ENCODE measurements around the gene STUM.

The STUM gene

DNA sequence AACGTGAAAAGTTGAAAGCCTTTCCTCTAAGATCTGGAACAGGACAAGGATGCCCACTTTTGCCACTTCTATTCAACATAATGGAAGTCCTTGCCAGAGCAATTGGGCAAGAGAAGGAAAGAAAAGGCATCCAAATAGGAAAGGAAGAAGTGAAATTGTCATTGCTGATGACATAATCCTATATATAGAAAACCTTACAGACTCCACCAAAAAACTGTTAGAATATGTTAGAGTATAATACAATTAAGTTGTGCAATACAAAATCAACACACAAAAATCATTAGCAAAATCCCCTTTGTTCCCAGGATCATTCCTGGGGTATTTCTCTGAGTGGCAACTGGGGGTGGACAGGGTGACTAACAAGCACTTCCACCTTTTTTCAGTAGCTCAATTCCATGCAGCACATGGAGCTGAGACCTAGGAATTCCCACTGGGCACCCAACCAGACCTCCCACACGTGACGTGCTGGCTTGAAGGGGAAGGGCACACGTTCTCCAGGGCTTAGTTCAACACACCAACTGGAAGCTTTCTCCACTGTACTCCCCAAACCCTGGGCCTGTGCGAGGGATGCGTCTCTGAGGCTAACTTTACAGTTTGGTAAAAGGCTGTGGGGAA, 9.6 kb downstream of the STUM start:
- H3K27ac ChIP-seq (ENCODE audit: low read length) = no peak overlapping the region
- no peak overlapping the region for H2AFZ ChIP-seq (ENCODE audit: low read depth, low read length)
- DNase-seq = no peak
- H3K4me3 ChIP-seq (ENCODE audit: low read depth in 1 of 2, low read length in 2 of 2) = no peak overlapping the region
- no peaks in the 10 kb centered on the region for H3K79me2 ChIP-seq (ENCODE audit: insufficient read depth, low read length)
- TF ChIP-seq, protein P1, sequence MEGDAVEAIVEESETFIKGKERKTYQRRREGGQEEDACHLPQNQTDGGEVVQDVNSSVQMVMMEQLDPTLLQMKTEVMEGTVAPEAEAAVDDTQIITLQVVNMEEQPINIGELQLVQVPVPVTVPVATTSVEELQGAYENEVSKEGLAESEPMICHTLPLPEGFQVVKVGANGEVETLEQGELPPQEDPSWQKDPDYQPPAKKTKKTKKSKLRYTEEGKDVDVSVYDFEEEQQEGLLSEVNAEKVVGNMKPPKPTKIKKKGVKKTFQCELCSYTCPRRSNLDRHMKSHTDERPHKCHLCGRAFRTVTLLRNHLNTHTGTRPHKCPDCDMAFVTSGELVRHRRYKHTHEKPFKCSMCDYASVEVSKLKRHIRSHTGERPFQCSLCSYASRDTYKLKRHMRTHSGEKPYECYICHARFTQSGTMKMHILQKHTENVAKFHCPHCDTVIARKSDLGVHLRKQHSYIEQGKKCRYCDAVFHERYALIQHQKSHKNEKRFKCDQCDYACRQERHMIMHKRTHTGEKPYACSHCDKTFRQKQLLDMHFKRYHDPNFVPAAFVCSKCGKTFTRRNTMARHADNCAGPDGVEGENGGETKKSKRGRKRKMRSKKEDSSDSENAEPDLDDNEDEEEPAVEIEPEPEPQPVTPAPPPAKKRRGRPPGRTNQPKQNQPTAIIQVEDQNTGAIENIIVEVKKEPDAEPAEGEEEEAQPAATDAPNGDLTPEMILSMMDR (IDR thresholded peaks at IDR 0.05; ENCODE audit: borderline replicate concordance, extremely low read depth, low read length, poor library complexity, severe bottlenecking) = no peak
- TF ChIP-seq EZH2 (IDR thresholded peaks at IDR 0.05; ENCODE audit: borderline replicate concordance, low read depth, low read length, severe bottlenecking) = no peak
- no peaks in the 10 kb centered on the region for H3K9me3 ChIP-seq (ENCODE audit: insufficient read depth, low read length, severe bottlenecking)
- ATAC-seq (ENCODE audit: insufficient read depth, low read depth) = no peak
- no peak overlapping the region for H3K4me2 ChIP-seq (ENCODE audit: insufficient read depth, low read length)
- no peaks in the 10 kb centered on the region for H4K20me1 ChIP-seq (ENCODE audit: insufficient read depth, low read length)
- peaks cover 8% of the 10 kb centered on the region for H3K27me3 ChIP-seq (ENCODE audit: insufficient read depth, low read length, poor library complexity)
- no peak overlapping the region for H3K9ac ChIP-seq (ENCODE audit: low read depth, low read length)
- H3K4me1 ChIP-seq (ENCODE audit: insufficient read depth, low read length) = no peaks in the 10 kb centered on the region
- H3K36me3 ChIP-seq (ENCODE audit: insufficient read depth, low read length) = no peaks in the 10 kb centered on the region

DNA sequence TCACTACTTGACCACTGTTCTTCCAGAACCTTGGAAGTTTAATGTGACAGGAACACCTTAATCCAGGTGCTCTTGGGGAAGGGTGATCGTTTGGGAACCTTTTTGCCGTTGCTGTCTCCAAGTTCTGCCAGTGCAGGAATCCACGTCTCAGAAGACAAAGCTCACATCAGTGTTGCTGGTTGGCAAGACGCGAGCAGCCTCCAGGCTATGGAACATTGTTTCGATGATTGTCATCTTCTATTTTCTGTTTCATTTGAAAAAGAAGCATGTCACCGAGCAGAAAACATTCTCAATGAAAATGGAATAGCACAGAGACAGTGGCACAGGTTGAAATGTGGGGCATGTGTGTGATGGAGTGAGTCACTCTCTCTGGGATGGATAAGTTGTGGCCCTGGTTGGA, 11.7 kb downstream of the STUM start:
- Histone ChIP-seq H3K4me1 (ENCODE audit: insufficient read depth, low read length) (no peaks in the 10 kb centered on the region), H3K4me2 (ENCODE audit: insufficient read depth, low read length) (no peak overlapping the region), H3K36me3 (ENCODE audit: insufficient read depth, low read length) (no peaks in the 10 kb centered on the region), H3K4me3 (ENCODE audit: low read depth in 1 of 2, low read length in 2 of 2) (no peak overlapping the region), H3K27ac (ENCODE audit: low read length) (no peak overlapping the region), H3K9ac (ENCODE audit: low read depth, low read length) (no peak overlapping the region), H3K9me3 (ENCODE audit: insufficient read depth, low read length, severe bottlenecking) (no peaks in the 10 kb centered on the region), H3K79me2 (ENCODE audit: insufficient read depth, low read length) (no peaks in the 10 kb centered on the region), H2AFZ (ENCODE audit: low read depth, low read length) (no peak overlapping the region), H4K20me1 (ENCODE audit: insufficient read depth, low read length) (no peaks in the 10 kb centered on the region), H3K27me3 (ENCODE audit: insufficient read depth, low read length, poor library complexity) (no peaks in the 10 kb centered on the region)
- TF ChIP-seq, protein P1 (IDR thresholded peaks at IDR 0.05; ENCODE audit: borderline replicate concordance, extremely low read depth, low read length, poor library complexity, severe bottlenecking) = no peak
- TF ChIP-seq EZH2 (IDR thresholded peaks at IDR 0.05; ENCODE audit: borderline replicate concordance, low read depth, low read length, severe bottlenecking) = no peak
- ATAC-seq (ENCODE audit: insufficient read depth, low read depth) = no peak
- no peak for DNase-seq

DNA sequence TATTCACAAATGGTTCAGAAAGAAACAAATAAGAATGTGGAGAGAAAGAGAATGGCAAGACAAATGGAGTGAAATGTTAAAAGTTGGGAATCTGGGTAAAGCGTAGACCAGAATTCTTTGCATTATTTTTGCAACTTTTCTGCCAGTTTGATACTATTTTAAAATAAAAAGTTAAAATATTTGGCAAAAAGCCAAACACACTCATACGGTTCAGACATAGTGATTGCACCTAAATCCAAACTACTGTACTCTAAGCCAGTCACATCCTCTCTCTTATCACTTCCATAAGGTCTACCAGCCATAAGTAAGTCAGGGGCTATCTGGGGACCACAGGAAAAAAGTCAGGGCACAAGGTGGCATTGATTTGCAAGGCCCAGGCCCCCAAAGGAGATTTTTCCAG, 14.4 kb downstream of the STUM start:
- Histone ChIP-seq H3K4me3 (ENCODE audit: low read depth in 1 of 2, low read length in 2 of 2) (no peak overlapping the region), H3K9ac (ENCODE audit: low read depth, low read length) (no peak overlapping the region), H4K20me1 (ENCODE audit: insufficient read depth, low read length) (no peaks in the 10 kb centered on the region), H2AFZ (ENCODE audit: low read depth, low read length) (no peak overlapping the region), H3K36me3 (ENCODE audit: insufficient read depth, low read length) (no peaks in the 10 kb centered on the region), H3K9me3 (ENCODE audit: insufficient read depth, low read length, severe bottlenecking) (no peaks in the 10 kb centered on the region), H3K27me3 (ENCODE audit: insufficient read depth, low read length, poor library complexity) (peaks cover 16% of the 10 kb centered on the region), H3K4me2 (ENCODE audit: insufficient read depth, low read length) (no peak overlapping the region), H3K79me2 (ENCODE audit: insufficient read depth, low read length) (no peaks in the 10 kb centered on the region), H3K4me1 (ENCODE audit: insufficient read depth, low read length) (no peaks in the 10 kb centered on the region), H3K27ac (ENCODE audit: low read length) (no peak overlapping the region)
- DNase-seq (no peak), ATAC-seq (ENCODE audit: insufficient read depth, low read depth) (no peak)
- TF ChIP-seq, protein P1 (IDR thresholded peaks at IDR 0.05; ENCODE audit: borderline replicate concordance, extremely low read depth, low read length, poor library complexity, severe bottlenecking) = no peak
- TF ChIP-seq EZH2 (IDR thresholded peaks at IDR 0.05; ENCODE audit: borderline replicate concordance, low read depth, low read length, severe bottlenecking) = no peak

Measured in DND-41 (cell line).